Astrocyte of the spinal cord (primary cell): Measurements from ENCODE around the gene MS4A10.

Source experiments
- DNase-seq: peaks from one replicate; pipeline ENCODE4 v3.0.0; 2011; ENCODE audit warnings: low read depth, low spot score
- H3K4me3 ChIP-seq: 2 replicates; pipeline ENCODE4 v1.5.1; 2011; ENCODE audit warnings: low read depth, mild to moderate bottlenecking, low read length, moderate library complexity
- CTCF ChIP-seq: IDR thresholded peaks from 2 replicates; pipeline ENCODE4 v1.5.1; 2012; ENCODE audit warnings: low read depth, mild to moderate bottlenecking, low read length, inconsistent platforms
- in situ Hi-C: cut with HindIII; loops from 2 replicates; pipeline ENCODE4 v1.10.0; 2017; ENCODE audit warnings: low sequenced_read_pairs

Gene MS4A10

GRCh38 chr11:60785136-60785535, at the start of gene MS4A10:
Gene MS4A10, plus strand, starts transcription at chr11:60785333. Its CDS starts 5,003 bp downstream, at chr11:60790336.
- in situ Hi-C loops: no loop called here
- no peak for TF ChIP-seq CTCF
- no peak for DNase-seq
- no peak within 1 kb of the TSS for H3K4me3 ChIP-seq

GRCh38 chr11:60739114-60739513, 46.0 kb upstream of the MS4A10 start:
- TF ChIP-seq CTCF: no peak
- no peak overlapping the region for H3K4me3 ChIP-seq
- no peak for DNase-seq
- in situ Hi-C loops: no loop called here

- no peak overlapping the region for H3K4me3 ChIP-seq
- in situ Hi-C loops: no loop called here
- TF ChIP-seq CTCF: no peak
- no peak for DNase-seq
Measured at GRCh38 chr11:60740573-60740972, 44.6 kb upstream of the MS4A10 start.

- in situ Hi-C loops: no loop called here
- no peak overlapping the region for H3K4me3 ChIP-seq
- no peak for TF ChIP-seq CTCF
- no peak for DNase-seq
Measured at GRCh38 chr11:60741421-60741820, 43.7 kb upstream of the MS4A10 start.

GRCh38 chr11:60743058-60743457, 42.1 kb upstream of the MS4A10 start:
- no peak overlapping the region for H3K4me3 ChIP-seq
- TF ChIP-seq CTCF: no peak
- in situ Hi-C loops: no loop called here
- no peak for DNase-seq

GRCh38 chr11:60744114-60744513, 41.0 kb upstream of the MS4A10 start:
- DNase-seq: no peak
- no peak for TF ChIP-seq CTCF
- in situ Hi-C loops: no loop called here
- H3K4me3 ChIP-seq: no peak overlapping the region

- no peak for DNase-seq
- in situ Hi-C loops: no loop called here
- TF ChIP-seq CTCF: no peak
- H3K4me3 ChIP-seq: no peak overlapping the region
Measured at GRCh38 chr11:60747359-60747873, 37.7 kb upstream of the MS4A10 start.
